Neural progenitor cell (in vitro differentiated cells): ENCODE data around the gene PRG2. TPM values are rescaled to one million over a fixed set of nuclear protein-coding genes. Genes with fewer than 3 reads are reported as not detected.

Experiments
- DNase-seq: peaks from one replicate; pipeline ENCODE4 v3.0.0-alpha.2; 2016; ENCODE audit warnings: low spot score
- H2AFZ ChIP-seq: fragments of 200-600 bp; sonication (generic); replicated peaks from 2 replicates; pipeline ENCODE4 v1.6.1; 2016; ENCODE audit warnings: antibody characterized with exemption
- H3F3A ChIP-seq: fragments of 200-600 bp; sonication (generic); 2 replicates; pipeline ENCODE4 v1.6.1; 2016; ENCODE audit warnings: antibody characterized with exemption, low read depth
- H3K27ac ChIP-seq: fragments of 200-600 bp; sonication (generic); 2 replicates; pipeline ENCODE4 v1.5.1; 2016; ENCODE audit warnings: mild to moderate bottlenecking
- H3K27me3 ChIP-seq: fragments of 200-600 bp; sonication (generic); 2 replicates; pipeline ENCODE4 v1.6.1; 2016; ENCODE audit warnings: mild to moderate bottlenecking, moderate library complexity
- H3K36me3 ChIP-seq: fragments of 200-600 bp; sonication (generic); 2 replicates; pipeline ENCODE4 v1.5.1; 2016
- H3K4me1 ChIP-seq: fragments of 200-600 bp; sonication (generic); 2 replicates; pipeline ENCODE4 v1.6.1; 2016; ENCODE audit warnings: mixed run types
- H3K4me2 ChIP-seq: fragments of 200-600 bp; sonication (generic); 2 replicates; pipeline ENCODE4 v1.6.1; 2016
- H3K4me3 ChIP-seq: fragments of 200-600 bp; sonication (generic); 2 replicates; pipeline ENCODE4 v1.5.1; 2016
- H3K79me2 ChIP-seq: fragments of 200-600 bp; sonication (generic); 2 replicates; pipeline ENCODE4 v1.6.1; 2016; ENCODE audit warnings: low read depth
- H3K9ac ChIP-seq: fragments of 200-600 bp; sonication (generic); 2 replicates; pipeline ENCODE4 v1.6.1; 2016
- H3K9me3 ChIP-seq: fragments of 200-600 bp; sonication (generic); 2 replicates; pipeline ENCODE4 v1.5.1; 2016; ENCODE audit warnings: low read depth
- H4K20me1 ChIP-seq: fragments of 200-600 bp; sonication (generic); 2 replicates; pipeline ENCODE4 v1.6.1; 2016; ENCODE audit warnings: low read depth
- H3K27ac Mint-ChIP-seq: 3 replicates; pipeline ENCODE4 v1.8.0; 2021; ENCODE audit warnings: mixed read lengths
- H3K27me3 Mint-ChIP-seq: 2 replicates; pipeline ENCODE4 v1.8.0; 2022; ENCODE audit warnings: low read depth, mild to moderate bottlenecking, inconsistent platforms, moderate library complexity, mixed read lengths; ENCODE audit not compliant: insufficient read depth
- H3K36me3 Mint-ChIP-seq: 3 replicates; pipeline ENCODE4 v1.8.0; 2021; ENCODE audit warnings: mixed read lengths
- H3K4me1 Mint-ChIP-seq: 3 replicates; pipeline ENCODE4 v1.8.0; 2021; ENCODE audit warnings: mixed read lengths
- H3K4me3 Mint-ChIP-seq: 3 replicates; pipeline ENCODE4 v1.8.0; 2021; ENCODE audit warnings: mild to moderate bottlenecking, moderate library complexity, mixed read lengths
- H3K9me3 Mint-ChIP-seq: 3 replicates; pipeline ENCODE4 v1.8.0; 2020; ENCODE audit warnings: mixed read lengths
- CTCF ChIP-seq: fragments of 200-600 bp; sonication (generic); IDR thresholded peaks from 2 replicates; pipeline ENCODE4 v1.5.1; 2017; ENCODE audit warnings: antibody characterized with exemption, mild to moderate bottlenecking
- EZH2 ChIP-seq: fragments of 200-600 bp; sonication (generic); IDR thresholded peaks from 2 replicates; pipeline ENCODE4 v1.6.1; 2017; ENCODE audit warnings: antibody characterized with exemption, mild to moderate bottlenecking, moderate library complexity
- EZH2phosphoT487 ChIP-seq: fragments of 200-600 bp; sonication (generic); IDR thresholded peaks from 2 replicates; pipeline ENCODE4 v1.6.1; 2017; ENCODE audit warnings: antibody characterized with exemption
- total RNA-seq: library from RNA; depleted of rRNA; stranded (reverse); fragments of >200 nt; gene quantifications from 2 replicates; pipeline ENCODE4 v1.2.3, GENCODE V29; 2015; ENCODE audit warnings: low replicate concordance

Gene PRG2
- total RNA-seq, 1 donor from 2014 or later: not detected

GRCh38 chr11:57397394-57397990, 7.0 kb upstream of the PRG2 start:
- no peaks in the 10 kb centered on the region for H3K36me3 ChIP-seq

GRCh38 chr11:57396744-57397143, 6.3 kb upstream of the PRG2 start:
- peaks cover 3% of the 10 kb centered on the region for H3K27me3 ChIP-seq
- no peak for TF ChIP-seq CTCF
- TF ChIP-seq EZH2phosphoT487: no peak
- DNase-seq: no peak

More at GRCh38 chr11:57397394-57397990, 7.0 kb upstream of the PRG2 start:
- Mint-ChIP-seq H3K27me3 (peaks cover 4% of the 10 kb centered on the region), H3K27ac (no peak overlapping the region), H3K36me3 (no peaks in the 10 kb centered on the region), H3K4me1 (no peaks in the 10 kb centered on the region), H3K9me3 (no peaks in the 10 kb centered on the region), H3K4me3 (no peak overlapping the region)
- H3K4me2 ChIP-seq: no peak overlapping the region
- H3K9me3 ChIP-seq: no peaks in the 10 kb centered on the region
- H3K27me3 ChIP-seq: no peaks in the 10 kb centered on the region
- no peak overlapping the region for H2AFZ ChIP-seq
- no peaks in the 10 kb centered on the region for H4K20me1 ChIP-seq
- H3K4me3 ChIP-seq: no peak overlapping the region
- no peaks in the 10 kb centered on the region for H3F3A ChIP-seq
- no peak overlapping the region for H3K27ac ChIP-seq
- DNase-seq: no peak
- no peak overlapping the region for H3K9ac ChIP-seq
- no peaks in the 10 kb centered on the region for H3K79me2 ChIP-seq
- no peaks in the 10 kb centered on the region for H3K4me1 ChIP-seq
- TF ChIP-seq CTCF (no peak), EZH2 (no peak), EZH2phosphoT487 (no peak)

GRCh38 chr11:57395905-57396623, 5.6 kb upstream of the PRG2 start:
- Histone ChIP-seq H3K9ac (no peak overlapping the region), H3F3A (no peaks in the 10 kb centered on the region), H3K27ac (no peak overlapping the region), H3K9me3 (no peaks in the 10 kb centered on the region), H3K27me3 (peaks cover 10% of the 10 kb centered on the region), H3K4me2 (no peak overlapping the region), H3K4me3 (no peak overlapping the region), H3K79me2 (no peaks in the 10 kb centered on the region), H3K4me1 (no peaks in the 10 kb centered on the region), H3K36me3 (no peaks in the 10 kb centered on the region), H4K20me1 (no peaks in the 10 kb centered on the region), H2AFZ (no peak overlapping the region)
- no peak for TF ChIP-seq CTCF
- TF ChIP-seq EZH2phosphoT487: no peak
- TF ChIP-seq EZH2: no peak
- H3K4me1 Mint-ChIP-seq: no peaks in the 10 kb centered on the region
- no peak overlapping the region for H3K4me3 Mint-ChIP-seq
- no peaks in the 10 kb centered on the region for H3K36me3 Mint-ChIP-seq
- no peak for DNase-seq
- no peak overlapping the region for H3K27ac Mint-ChIP-seq
- no peaks in the 10 kb centered on the region for H3K9me3 Mint-ChIP-seq
- no peaks in the 10 kb centered on the region for H3K27me3 Mint-ChIP-seq

More at GRCh38 chr11:57396744-57397143, 6.3 kb upstream of the PRG2 start:
- Histone ChIP-seq H2AFZ (no peak overlapping the region), H3K9me3 (no peaks in the 10 kb centered on the region), H3K4me2 (no peak overlapping the region), H3F3A (no peaks in the 10 kb centered on the region), H3K79me2 (no peaks in the 10 kb centered on the region), H3K4me1 (no peaks in the 10 kb centered on the region), H3K4me3 (no peak overlapping the region), H3K27ac (no peak overlapping the region), H3K36me3 (no peaks in the 10 kb centered on the region), H4K20me1 (no peaks in the 10 kb centered on the region), H3K9ac (no peak overlapping the region)
- no peaks in the 10 kb centered on the region for H3K36me3 Mint-ChIP-seq
- H3K4me1 Mint-ChIP-seq: no peaks in the 10 kb centered on the region
- H3K27ac Mint-ChIP-seq: no peak overlapping the region
- peaks cover 4% of the 10 kb centered on the region for H3K27me3 Mint-ChIP-seq
- no peak overlapping the region for H3K4me3 Mint-ChIP-seq
- no peaks in the 10 kb centered on the region for H3K9me3 Mint-ChIP-seq
